SU-DHL-6 (cell line): Measurements from ENCODE around the gene BNC2.
"Not testable (repeated sequence)": the region's sequence is repeated elsewhere in the genome, so short reads cannot be mapped to it uniquely, and the experiment has no call there.

Experiments used
- H2AFZ ChIP-seq: fragments of 200-600 bp; sonication (generic); 2 replicates; pipeline ENCODE4 v1.6.1; 2014; ENCODE audit warnings: low read depth, mild to moderate bottlenecking, moderate library complexity, mixed read lengths, antibody characterized with exemption, low read length; ENCODE audit not compliant: severe bottlenecking
- H3F3A ChIP-seq: fragments of 200-600 bp; shearing (Covaris generic); 2 replicates; pipeline ENCODE4 v1.6.0; 2016; ENCODE audit warnings: antibody characterized with exemption, mild to moderate bottlenecking; ENCODE audit not compliant: insufficient read depth
- H3K27ac ChIP-seq: fragments of 200-600 bp; sonication (generic); 2 replicates; pipeline ENCODE4 v1.5.1; 2016; ENCODE audit warnings: low read depth, mild to moderate bottlenecking, low read length, moderate library complexity, mixed read lengths
- H3K27me3 ChIP-seq: fragments of 200-600 bp; sonication (generic), shearing (Covaris generic); 2 replicates; pipeline ENCODE4 v1.6.0; 2014; ENCODE audit warnings: mild to moderate bottlenecking, low read length
- H3K36me3 ChIP-seq: fragments of 200-600 bp; sonication (generic); 2 replicates; pipeline ENCODE4 v1.6.1; 2014; ENCODE audit warnings: mild to moderate bottlenecking, low read length, mixed read lengths
- H3K4me2 ChIP-seq: fragments of 300-600, 200-600 bp; shearing (Covaris generic), sonication (generic); 2 replicates; pipeline ENCODE4 v1.6.0; 2014; ENCODE audit warnings: low read length, low read depth, mild to moderate bottlenecking; ENCODE audit not compliant: poor library complexity, severe bottlenecking
- H3K4me3 ChIP-seq: fragments of 200-600 bp; sonication (generic); 2 replicates; pipeline ENCODE4 v1.5.1; 2014; ENCODE audit warnings: antibody characterized with exemption, low read length, mild to moderate bottlenecking, mixed read lengths; ENCODE audit not compliant: insufficient read depth, poor library complexity, severe bottlenecking
- H3K79me2 ChIP-seq: fragments of 200-600 bp; sonication (generic); 2 replicates; pipeline ENCODE4 v1.6.1; 2014; ENCODE audit warnings: mild to moderate bottlenecking, low read length, moderate library complexity; ENCODE audit not compliant: insufficient read depth
- H3K9ac ChIP-seq: fragments of 200-600 bp; sonication (generic); 2 replicates; pipeline ENCODE4 v1.7.0; 2014; ENCODE audit warnings: mild to moderate bottlenecking, low read length
- H3K9me2 ChIP-seq: fragments of 200-600 bp; sonication (generic); replicated peaks from 2 replicates; pipeline ENCODE4 v1.6.1; 2014; ENCODE audit warnings: low read length; ENCODE audit not compliant: insufficient read depth
- H3K9me3 ChIP-seq: fragments of 200-600 bp; sonication (generic); 2 replicates; pipeline ENCODE4 v1.6.1; 2014; ENCODE audit warnings: low read length, mixed read lengths; ENCODE audit not compliant: insufficient read depth
- H4K20me1 ChIP-seq: fragments of 200-600 bp; sonication (generic); 2 replicates; pipeline ENCODE4 v1.6.1; 2014; ENCODE audit warnings: low read depth, mild to moderate bottlenecking, antibody characterized with exemption, low read length, moderate library complexity, mixed read lengths
- CTCF ChIP-seq: fragments of 200-600 bp; sonication (generic); IDR thresholded peaks from one replicate; pipeline ENCODE4 v1.5.1; 2017; ENCODE audit warnings: antibody characterized with exemption, mild to moderate bottlenecking, low read length, moderate library complexity; ENCODE audit not compliant: insufficient read depth, poor library complexity, severe bottlenecking
- EZH2phosphoT487 ChIP-seq: fragments of 200-600 bp; sonication (generic), shearing (Covaris generic); conservative IDR thresholded peaks from 2 replicates; pipeline ENCODE4 v1.6.1; 2018; ENCODE audit warnings: mild to moderate bottlenecking, antibody characterized with exemption, low read length, moderate library complexity, mixed read lengths

BNC2 gene

GRCh38 chr9:16912197-16912596, 41.7 kb upstream of the BNC2 start:
- H3K79me2 ChIP-seq, result no peaks in the 10 kb centered on the region
- TF ChIP-seq CTCF (no peak), EZH2phosphoT487 (no peak)
- H2AFZ ChIP-seq, result no peak overlapping the region
- no peaks in the 10 kb centered on the region for H3K27me3 ChIP-seq
- no peaks in the 10 kb centered on the region for H3K9me2 ChIP-seq
- no peak overlapping the region for H3K4me2 ChIP-seq
- no peak overlapping the region for H3K4me3 ChIP-seq
- H3K9ac ChIP-seq, result no peak overlapping the region
- no peaks in the 10 kb centered on the region for H3K9me3 ChIP-seq
- H3K36me3 ChIP-seq, result no peaks in the 10 kb centered on the region
- H4K20me1 ChIP-seq, result no peaks in the 10 kb centered on the region
- H3F3A ChIP-seq, result no peaks in the 10 kb centered on the region
- no peak overlapping the region for H3K27ac ChIP-seq

GRCh38 chr9:16908206-16908605, 37.7 kb upstream of the BNC2 start:
- not testable (repeated sequence) for H3K79me2 ChIP-seq, H3K9me3 ChIP-seq, H3K36me3 ChIP-seq, H2AFZ ChIP-seq, H3F3A ChIP-seq, H3K9ac ChIP-seq, H3K27ac ChIP-seq, H3K4me2 ChIP-seq, H3K9me2 ChIP-seq, H4K20me1 ChIP-seq, H3K27me3 ChIP-seq, H3K4me3 ChIP-seq

- Histone ChIP-seq H4K20me1 (no peaks in the 10 kb centered on the region), H3F3A (no peaks in the 10 kb centered on the region), H2AFZ (no peak overlapping the region), H3K9me2 (no peaks in the 10 kb centered on the region), H3K36me3 (no peaks in the 10 kb centered on the region), H3K27ac (no peak overlapping the region), H3K4me2 (no peak overlapping the region), H3K9ac (no peak overlapping the region), H3K4me3 (no peak overlapping the region), H3K79me2 (no peaks in the 10 kb centered on the region), H3K27me3 (no peaks in the 10 kb centered on the region), H3K9me3 (no peaks in the 10 kb centered on the region)
- TF ChIP-seq EZH2phosphoT487, result no peak
- TF ChIP-seq CTCF, result no peak
These were observed 34.2 kb upstream of the BNC2 start for GRCh38 chr9:16904655-16905054.

GRCh38 chr9:16901590-16901989, 31.1 kb upstream of the BNC2 start:
- H3K79me2 ChIP-seq, result no peaks in the 10 kb centered on the region
- no peaks in the 10 kb centered on the region for H4K20me1 ChIP-seq
- H3K9me2 ChIP-seq, result no peaks in the 10 kb centered on the region
- no peaks in the 10 kb centered on the region for H3K36me3 ChIP-seq
- H3K27ac ChIP-seq, result no peak overlapping the region
- H3K4me3 ChIP-seq, result no peak overlapping the region
- TF ChIP-seq CTCF (no peak), EZH2phosphoT487 (no peak)
- no peak overlapping the region for H3K4me2 ChIP-seq
- H2AFZ ChIP-seq, result no peak overlapping the region
- no peak overlapping the region for H3K9ac ChIP-seq
- no peaks in the 10 kb centered on the region for H3K9me3 ChIP-seq
- no peaks in the 10 kb centered on the region for H3K27me3 ChIP-seq
- H3F3A ChIP-seq, result no peaks in the 10 kb centered on the region
